Measurements from ENCODE around the gene PPDPF.

PPDPF gene

GRCh38 chr20:63488315-63489251, 32.0 kb upstream of the PPDPF start:
- DNase-seq, result no peak

- DNase-seq, result no peak
These were observed 30.1 kb upstream of the PPDPF start for GRCh38 chr20:63490416-63490815.

GRCh38 chr20:63491078-63491477, 29.5 kb upstream of the PPDPF start:
- DNase-seq, result no peak

- no peak for DNase-seq
These were observed 28.8 kb upstream of the PPDPF start for GRCh38 chr20:63491635-63492230.

GRCh38 chr20:63492518-63492917, 28.0 kb upstream of the PPDPF start:
- no peak for DNase-seq

- no peak for DNase-seq
These were observed 27.6 kb upstream of the PPDPF start for GRCh38 chr20:63492982-63493381.

GRCh38 chr20:63493563-63494020, 27.0 kb upstream of the PPDPF start:
- no peak for DNase-seq

GRCh38 chr20:63494084-63494419, 26.5 kb upstream of the PPDPF start:
- no peak for DNase-seq

GRCh38 chr20:63494420-63495166, 26.0 kb upstream of the PPDPF start:
- no peak for DNase-seq

GRCh38 chr20:63495167-63495720, 25.3 kb upstream of the PPDPF start:
- no peak for DNase-seq

- peak; percentile 73 for DNase-seq
These were observed 24.6 kb upstream of the PPDPF start for GRCh38 chr20:63495741-63496595.

GRCh38 chr20:63496596-63497120, 23.9 kb upstream of the PPDPF start:
- DNase-seq, result no peak

- DNase-seq, result no peak
These were observed 23.2 kb upstream of the PPDPF start for GRCh38 chr20:63497138-63497945.

GRCh38 chr20:63497946-63498935, 22.3 kb upstream of the PPDPF start:
- peak; percentile 19 for DNase-seq

- peak; percentile 67 for DNase-seq
These were observed 21.6 kb upstream of the PPDPF start, which contains the start of gene EEF1A2 for GRCh38 chr20:63498960-63499337. Gene EEF1A2, minus strand, starts transcription at chr20:63499083. Its CDS starts 1,320 bp downstream, at chr20:63497763.

- DNase-seq, result no peak
These were observed 21.1 kb upstream of the PPDPF start for GRCh38 chr20:63499338-63499969.

GRCh38 chr20:63500151-63500901, 20.2 kb upstream of the PPDPF start:
- DNase-seq, result no peak

Measured in NCI-H345 (cell line).